Type B pancreatic cell (in vitro differentiated cells): ENCODE measurements around the gene APOBEC3H. TPM values are rescaled to one million over a fixed set of nuclear protein-coding genes. Genes with fewer than 3 reads are reported as not detected.
"Not testable (repeated sequence)": the region's sequence is repeated elsewhere in the genome, so short reads cannot be mapped to it uniquely, and the experiment has no call there.

Experiments
- DNase-seq: peaks from one replicate; pipeline ENCODE4 v3.0.0; 2021; ENCODE audit warnings: mixed read lengths; ENCODE audit not compliant: unreplicated experiment; ENCODE audit errors: extremely low spot score
- H3K27ac Mint-ChIP-seq: 2 replicates; pipeline ENCODE4 v1.8.0; 2021; ENCODE audit warnings: mild to moderate bottlenecking, mixed read lengths
- H3K27me3 Mint-ChIP-seq: 2 replicates; pipeline ENCODE4 v1.8.0; 2021; ENCODE audit warnings: mixed read lengths
- H3K36me3 Mint-ChIP-seq: 2 replicates; pipeline ENCODE4 v1.8.0; 2021; ENCODE audit warnings: mixed read lengths
- H3K4me1 Mint-ChIP-seq: one replicate; pipeline ENCODE4 v1.8.0; 2021; ENCODE audit warnings: mixed read lengths; ENCODE audit not compliant: unreplicated experiment
- H3K4me3 Mint-ChIP-seq: 2 replicates; pipeline ENCODE4 v1.8.0; 2021; ENCODE audit warnings: mild to moderate bottlenecking, mixed read lengths
- H3K9me3 Mint-ChIP-seq: 2 replicates; pipeline ENCODE4 v1.8.0; 2021; ENCODE audit warnings: mixed read lengths
- long read RNA-seq: library from polyadenylated mRNA; unstranded; transcript quantifications from one replicate; pipeline ENCODE4 v2.0.0, GENCODE V29; 2020
- total RNA-seq: library from RNA; stranded (reverse); gene quantifications from 2 replicates; pipeline ENCODE4 v1.2.1, GENCODE V29; 2021; ENCODE audit warnings: low replicate concordance
- TF ChIP-seq, protein P1 (sequence below): fragments of 200-600 bp; sonication (generic); conservative IDR thresholded peaks from 2 replicates; pipeline ENCODE4 v1.5.0; 2021; ENCODE audit warnings: antibody characterized with exemption, mild to moderate bottlenecking

The APOBEC3H gene
- total RNA-seq, result 0.63 and 1.1 TPM in 2 replicates
- long read RNA-seq, partial matches to known transcripts, result 0 of 3 reads
- long read RNA-seq, other reads (novel, unspliced or antisense), result 0 of 3 reads

DNA sequence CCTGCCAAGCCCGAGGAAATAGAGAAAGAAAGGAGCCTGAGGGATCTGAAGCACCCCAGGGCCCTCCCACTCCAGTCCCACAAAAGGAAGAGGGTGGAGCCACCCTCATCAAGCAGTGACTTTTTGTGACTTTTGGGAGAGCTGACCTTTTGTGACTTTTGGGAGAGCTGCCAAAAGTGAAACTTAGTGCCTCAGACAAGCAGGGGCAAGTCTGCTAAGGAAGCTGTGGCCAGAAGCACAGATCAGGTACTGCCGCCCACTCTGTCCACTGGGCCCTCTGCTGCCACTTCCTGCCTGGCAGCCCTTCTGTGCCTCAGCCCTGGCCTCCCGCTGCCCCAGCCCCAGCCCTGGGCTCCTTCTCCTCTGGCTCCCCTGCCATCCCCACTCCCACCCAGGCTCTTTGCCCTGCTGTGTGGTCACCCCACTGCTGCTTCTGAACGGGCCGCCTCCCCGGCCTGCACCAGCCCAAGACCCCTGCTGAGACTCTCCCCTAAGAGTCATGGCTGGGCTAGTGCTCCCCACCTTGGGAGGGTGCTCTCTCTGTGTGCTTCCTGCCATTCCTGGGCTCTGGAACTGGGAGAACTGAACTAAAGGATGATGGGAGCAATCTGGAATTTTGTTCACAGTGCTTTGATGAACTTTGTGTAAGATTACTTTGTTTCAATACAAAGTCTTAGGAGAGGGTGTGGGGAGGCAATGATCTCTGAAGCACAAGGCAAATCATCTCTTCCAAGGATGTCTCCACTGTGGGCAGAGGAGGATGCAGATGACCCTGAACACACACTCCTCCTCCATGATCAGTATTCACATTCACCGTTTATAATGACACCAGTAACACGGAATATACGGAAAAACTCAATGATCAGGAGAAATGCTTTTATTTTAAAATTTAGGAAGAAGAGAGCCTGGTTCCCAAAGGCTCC, at the start of gene APOBEC3H:
TSS of gene APOBEC3H (plus strand) at position 147 of the 923 bp plus-strand sequence. CDS start 3,035 bp downstream, outside the sequence.
- H3K27me3 Mint-ChIP-seq, result no peaks in the 10 kb centered on the region
- TF ChIP-seq, protein P1, sequence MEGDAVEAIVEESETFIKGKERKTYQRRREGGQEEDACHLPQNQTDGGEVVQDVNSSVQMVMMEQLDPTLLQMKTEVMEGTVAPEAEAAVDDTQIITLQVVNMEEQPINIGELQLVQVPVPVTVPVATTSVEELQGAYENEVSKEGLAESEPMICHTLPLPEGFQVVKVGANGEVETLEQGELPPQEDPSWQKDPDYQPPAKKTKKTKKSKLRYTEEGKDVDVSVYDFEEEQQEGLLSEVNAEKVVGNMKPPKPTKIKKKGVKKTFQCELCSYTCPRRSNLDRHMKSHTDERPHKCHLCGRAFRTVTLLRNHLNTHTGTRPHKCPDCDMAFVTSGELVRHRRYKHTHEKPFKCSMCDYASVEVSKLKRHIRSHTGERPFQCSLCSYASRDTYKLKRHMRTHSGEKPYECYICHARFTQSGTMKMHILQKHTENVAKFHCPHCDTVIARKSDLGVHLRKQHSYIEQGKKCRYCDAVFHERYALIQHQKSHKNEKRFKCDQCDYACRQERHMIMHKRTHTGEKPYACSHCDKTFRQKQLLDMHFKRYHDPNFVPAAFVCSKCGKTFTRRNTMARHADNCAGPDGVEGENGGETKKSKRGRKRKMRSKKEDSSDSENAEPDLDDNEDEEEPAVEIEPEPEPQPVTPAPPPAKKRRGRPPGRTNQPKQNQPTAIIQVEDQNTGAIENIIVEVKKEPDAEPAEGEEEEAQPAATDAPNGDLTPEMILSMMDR, result no peak
- no peaks in the 10 kb centered on the region for H3K9me3 Mint-ChIP-seq
- H3K36me3 Mint-ChIP-seq, result no peaks in the 10 kb centered on the region
- no peak within 1 kb of the TSS for H3K4me3 Mint-ChIP-seq
- DNase-seq, result no peak
- peak within 1 kb of the TSS; percentile 81 for H3K27ac Mint-ChIP-seq
- peaks cover 19% of the 10 kb centered on the region for H3K4me1 Mint-ChIP-seq

DNA sequence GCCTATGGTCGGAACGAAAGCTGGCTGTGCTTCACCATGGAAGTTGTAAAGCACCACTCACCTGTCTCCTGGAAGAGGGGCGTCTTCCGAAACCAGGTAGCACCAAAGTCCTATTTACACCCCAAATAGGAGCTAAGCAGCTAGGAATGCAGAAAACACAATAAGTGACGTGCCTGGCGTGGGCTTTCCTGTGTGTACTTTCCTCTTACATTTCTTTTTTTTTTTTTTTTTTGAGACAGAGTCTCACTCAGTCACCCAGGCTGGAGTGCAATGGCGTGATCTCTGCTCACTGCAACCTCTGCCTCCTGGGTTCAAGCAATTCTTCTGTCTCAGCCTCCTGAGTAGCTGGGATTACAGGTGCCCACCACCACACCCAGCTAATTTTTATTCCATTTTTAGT, 47.6 kb upstream of the APOBEC3H start:
- H3K4me3 Mint-ChIP-seq, H3K36me3 Mint-ChIP-seq, DNase-seq, H3K27ac Mint-ChIP-seq, H3K9me3 Mint-ChIP-seq, H3K27me3 Mint-ChIP-seq: not testable (repeated sequence)
- H3K4me1 Mint-ChIP-seq, result peaks cover 25% of the 10 kb centered on the region

DNA sequence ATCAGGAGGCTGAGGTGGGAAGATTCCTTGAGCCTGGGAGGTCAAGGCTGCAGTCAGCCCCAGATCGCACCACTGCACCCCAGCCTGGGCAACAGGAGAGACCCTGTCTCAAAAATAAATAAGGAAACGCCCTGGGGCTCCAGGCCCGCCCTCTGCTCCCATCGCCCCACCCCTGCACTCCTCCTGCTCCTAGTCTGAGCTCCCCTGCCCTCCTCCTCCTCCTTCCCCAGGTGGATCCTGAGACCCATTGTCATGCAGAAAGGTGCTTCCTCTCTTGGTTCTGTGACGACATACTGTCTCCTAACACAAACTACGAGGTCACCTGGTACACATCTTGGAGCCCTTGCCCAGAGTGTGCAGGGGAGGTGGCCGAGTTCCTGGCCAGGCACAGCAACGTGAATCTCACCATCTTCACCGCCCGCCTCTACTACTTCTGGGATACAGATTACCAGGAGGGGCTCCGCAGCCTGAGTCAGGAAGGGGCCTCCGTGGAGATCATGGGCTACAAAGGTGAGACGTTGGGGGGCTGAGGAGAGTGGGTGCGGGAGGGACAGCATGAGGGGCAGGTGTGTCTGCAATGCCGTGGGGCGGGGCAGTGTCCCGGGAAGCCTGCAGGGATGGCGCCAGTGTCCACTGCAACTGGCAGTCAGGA, 45.1 kb upstream of the APOBEC3H start:
- H3K9me3 Mint-ChIP-seq, DNase-seq, H3K27ac Mint-ChIP-seq, H3K36me3 Mint-ChIP-seq, H3K4me3 Mint-ChIP-seq, H3K27me3 Mint-ChIP-seq: not testable (repeated sequence)
- peaks cover 13% of the 10 kb centered on the region for H3K4me1 Mint-ChIP-seq

DNA sequence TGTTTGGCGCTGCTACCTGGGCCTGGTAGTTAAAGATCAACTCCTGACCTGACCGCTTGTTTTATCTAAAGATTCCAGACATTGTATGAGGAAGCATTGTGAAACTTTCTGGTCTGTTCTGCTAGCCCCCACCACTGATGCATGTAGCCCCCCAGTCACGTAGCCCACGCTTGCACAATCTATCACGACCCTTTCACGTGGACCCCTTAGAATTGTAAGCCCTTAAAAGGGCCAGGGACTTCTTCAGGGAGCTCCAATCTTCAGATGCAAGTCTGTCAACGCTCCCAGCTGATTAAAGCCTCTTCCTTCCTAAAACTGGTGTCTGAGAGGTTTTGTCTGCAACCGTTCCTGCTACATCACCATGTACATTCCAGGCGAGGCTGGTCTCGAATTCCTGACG, 41.4 kb upstream of the APOBEC3H start:
- Mint-ChIP-seq H3K27me3 (no peaks in the 10 kb centered on the region), H3K4me3 (no peak overlapping the region), H3K9me3 (no peaks in the 10 kb centered on the region), H3K4me1 (no peaks in the 10 kb centered on the region), H3K36me3 (no peaks in the 10 kb centered on the region), H3K27ac (no peak overlapping the region)
- TF ChIP-seq, protein P1, result no peak
- DNase-seq, result no peak

DNA sequence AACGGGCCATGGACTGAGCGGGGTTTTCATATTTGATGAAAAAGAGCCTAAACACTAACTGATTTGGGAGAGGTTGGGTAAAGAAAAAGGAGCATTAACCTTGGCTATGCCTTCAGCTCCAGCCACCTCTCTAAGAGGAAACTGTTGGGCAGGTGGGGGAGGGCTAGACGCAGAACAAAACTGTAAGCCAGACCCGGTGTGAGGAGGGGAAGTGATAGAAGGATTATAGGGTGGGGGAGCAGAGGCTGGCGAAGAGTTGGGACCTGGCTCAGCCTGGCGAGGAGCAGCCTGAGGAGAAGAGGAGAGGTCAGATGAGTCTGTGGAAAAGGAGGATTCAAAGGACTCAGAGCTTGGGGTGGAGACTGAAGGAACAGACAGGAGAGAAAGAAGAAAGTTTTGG, 35.8 kb upstream of the APOBEC3H start:
- not testable (repeated sequence) for DNase-seq, H3K4me3 Mint-ChIP-seq, H3K9me3 Mint-ChIP-seq, H3K36me3 Mint-ChIP-seq, H3K27ac Mint-ChIP-seq, H3K4me1 Mint-ChIP-seq, H3K27me3 Mint-ChIP-seq

DNA sequence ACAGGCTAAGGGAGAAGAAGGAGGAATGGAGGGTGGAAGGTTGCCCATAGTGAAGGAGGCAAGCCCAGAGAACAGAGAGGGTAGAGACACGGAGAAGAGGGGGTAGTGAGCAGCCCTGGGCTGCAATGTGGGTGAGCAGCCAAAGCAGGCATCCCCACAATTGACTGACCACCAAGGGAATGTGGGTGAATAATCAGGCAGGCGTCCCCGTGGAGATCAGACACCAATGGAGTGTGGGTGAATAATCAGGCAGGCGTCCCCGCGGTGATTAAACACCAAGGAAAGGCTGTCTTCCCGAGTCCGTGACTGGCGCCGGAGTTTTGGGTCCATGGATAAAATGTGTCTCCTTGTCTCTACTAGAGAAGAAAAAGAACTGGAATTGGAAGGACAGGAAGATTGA, 35.1 kb upstream of the APOBEC3H start:
- not testable (repeated sequence) for H3K27me3 Mint-ChIP-seq, H3K27ac Mint-ChIP-seq, H3K4me3 Mint-ChIP-seq, H3K9me3 Mint-ChIP-seq, H3K36me3 Mint-ChIP-seq, DNase-seq, H3K4me1 Mint-ChIP-seq

DNA sequence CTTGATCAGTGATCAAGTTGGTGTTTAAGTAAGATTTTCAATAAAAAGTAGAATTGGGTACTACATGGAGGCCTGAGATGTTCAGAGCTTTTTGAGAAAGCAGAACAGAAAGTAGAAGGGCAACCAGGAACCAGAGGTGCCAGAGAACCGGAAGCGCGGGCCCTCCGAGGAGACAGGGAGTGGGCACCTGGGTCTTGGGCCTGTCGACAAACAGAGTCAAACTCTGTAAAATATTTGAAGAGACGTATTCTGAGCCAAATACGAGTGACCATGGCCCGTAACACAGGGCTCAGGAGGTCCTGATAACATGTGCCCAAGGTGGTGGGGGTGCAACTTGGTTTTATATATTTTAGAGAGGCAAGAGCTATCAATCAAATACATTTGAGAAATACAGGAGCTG, 33.1 kb upstream of the APOBEC3H start:
- not testable (repeated sequence) for DNase-seq, H3K27me3 Mint-ChIP-seq, H3K27ac Mint-ChIP-seq, H3K9me3 Mint-ChIP-seq, H3K4me3 Mint-ChIP-seq, H3K4me1 Mint-ChIP-seq, H3K36me3 Mint-ChIP-seq

DNA sequence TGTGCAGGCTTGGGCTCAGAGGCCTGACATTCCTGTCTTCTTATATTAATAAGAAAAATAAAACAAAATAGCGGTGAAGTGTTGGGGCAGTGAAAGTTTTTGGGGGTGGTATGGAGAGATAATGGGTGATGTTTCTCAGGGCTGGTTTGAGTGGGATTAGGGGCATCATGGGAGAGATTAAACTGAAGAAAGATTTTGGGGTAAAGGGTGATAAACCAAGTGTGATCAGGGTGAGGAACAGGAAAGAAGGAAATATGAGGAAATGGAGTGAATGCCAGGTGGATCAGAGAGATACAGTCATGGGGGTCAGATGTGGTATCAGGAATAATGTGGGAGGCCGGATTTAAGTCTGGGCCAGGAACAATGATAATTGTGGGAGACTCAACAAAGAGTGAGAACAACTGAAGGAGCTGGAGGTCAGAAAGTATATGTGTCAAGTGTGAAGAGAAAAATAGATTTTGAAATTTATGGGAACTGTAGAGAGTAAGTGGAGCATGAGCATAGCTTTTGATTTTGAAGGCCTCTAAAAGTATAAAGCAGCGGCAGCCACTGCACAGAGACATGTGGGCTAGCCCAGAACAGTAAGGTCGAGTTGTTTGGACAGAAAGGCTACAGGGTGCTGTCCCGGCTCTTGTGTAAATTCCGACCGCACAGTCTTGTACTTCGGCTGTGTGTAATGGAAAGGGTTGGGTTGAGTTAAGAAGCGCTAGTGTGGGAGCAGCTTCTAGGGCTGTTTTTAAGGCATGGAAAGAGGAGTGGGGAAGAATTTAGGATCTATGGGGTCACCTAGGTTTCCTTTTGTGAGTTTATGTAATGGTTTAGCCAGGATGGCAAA, 30.4 kb upstream of the APOBEC3H start:
- H3K27ac Mint-ChIP-seq, H3K27me3 Mint-ChIP-seq, H3K4me3 Mint-ChIP-seq, DNase-seq, H3K9me3 Mint-ChIP-seq, H3K4me1 Mint-ChIP-seq, H3K36me3 Mint-ChIP-seq: not testable (repeated sequence)
